Jurkat, Clone E6-1 (cell line): Measurements from ENCODE around the gene STUM.
"Not testable (repeated sequence)": the region's sequence is repeated elsewhere in the genome, so short reads cannot be mapped to it uniquely, and the experiment has no call there.

Experiments used
- DNase-seq: peaks from one replicate; pipeline ENCODE4 v3.0.0-alpha.2; 2011; ENCODE audit warnings: low read depth, low spot score
- H3K4me3 ChIP-seq: 2 replicates; pipeline ENCODE4 v1.5.1; 2011; ENCODE audit warnings: mild to moderate bottlenecking, low read length, control low read depth, moderate library complexity

STUM gene

GRCh38 chr1:226629896-226630550 lies 81.5 kb downstream of the STUM start:
- H3K4me3 ChIP-seq: no peak overlapping the region
- no peak for DNase-seq

GRCh38 chr1:226630592-226630991 lies 82.0 kb downstream of the STUM start:
- H3K4me3 ChIP-seq: no peak overlapping the region
- no peak for DNase-seq

GRCh38 chr1:226631229-226632000 lies 82.9 kb downstream of the STUM start:
- no peak overlapping the region for H3K4me3 ChIP-seq
- DNase-seq: no peak

GRCh38 chr1:226632169-226632879 lies 83.8 kb downstream of the STUM start:
- no peak overlapping the region for H3K4me3 ChIP-seq
- DNase-seq: no peak

- no peak overlapping the region for H3K4me3 ChIP-seq
- no peak for DNase-seq
These were observed 84.4 kb downstream of the STUM start for GRCh38 chr1:226632922-226633351.

GRCh38 chr1:226633541-226634165 lies 85.1 kb downstream of the STUM start:
- no peak for DNase-seq

GRCh38 chr1:226634166-226634588 lies 85.6 kb downstream of the STUM start:
- H3K4me3 ChIP-seq: no peak overlapping the region
- peak; percentile 57 for DNase-seq

More at GRCh38 chr1:226633541-226634165, 85.1 kb downstream of the STUM start:
- H3K4me3 ChIP-seq: no peak overlapping the region

GRCh38 chr1:226634611-226635246 lies 86.2 kb downstream of the STUM start:
- no peak for DNase-seq

GRCh38 chr1:226635456-226635941 lies 86.9 kb downstream of the STUM start:
- DNase-seq: peak; percentile 37
- no peak overlapping the region for H3K4me3 ChIP-seq

More at GRCh38 chr1:226634611-226635246, 86.2 kb downstream of the STUM start:
- H3K4me3 ChIP-seq: no peak overlapping the region

- no peak for DNase-seq
- H3K4me3 ChIP-seq: no peak overlapping the region
These were observed 88.2 kb downstream of the STUM start for GRCh38 chr1:226636847-226637096.

- no peak for DNase-seq
- H3K4me3 ChIP-seq: no peak overlapping the region
These were observed 88.8 kb downstream of the STUM start for GRCh38 chr1:226637147-226637935.

- no peak for DNase-seq
These were observed 89.5 kb downstream of the STUM start for GRCh38 chr1:226638001-226638601.

GRCh38 chr1:226638608-226639007 lies 90.0 kb downstream of the STUM start:
- H3K4me3 ChIP-seq: no peak overlapping the region
- DNase-seq: no peak

More at GRCh38 chr1:226638001-226638601, 89.5 kb downstream of the STUM start:
- no peak overlapping the region for H3K4me3 ChIP-seq

- H3K4me3 ChIP-seq, DNase-seq: not testable (repeated sequence)
These were observed 90.6 kb downstream of the STUM start for GRCh38 chr1:226639206-226639605.

- no peak for DNase-seq
These were observed 91.1 kb downstream of the STUM start for GRCh38 chr1:226639631-226640061.

GRCh38 chr1:226640321-226641136 lies 92.0 kb downstream of the STUM start:
- no peak overlapping the region for H3K4me3 ChIP-seq
- DNase-seq: no peak

More at GRCh38 chr1:226639631-226640061, 91.1 kb downstream of the STUM start:
- no peak overlapping the region for H3K4me3 ChIP-seq

GRCh38 chr1:226641671-226642231 lies 93.2 kb downstream of the STUM start:
- H3K4me3 ChIP-seq: no peak overlapping the region
- no peak for DNase-seq
